ENCODE measurements around the gene NT5DC2.

The NT5DC2 gene

DNA sequence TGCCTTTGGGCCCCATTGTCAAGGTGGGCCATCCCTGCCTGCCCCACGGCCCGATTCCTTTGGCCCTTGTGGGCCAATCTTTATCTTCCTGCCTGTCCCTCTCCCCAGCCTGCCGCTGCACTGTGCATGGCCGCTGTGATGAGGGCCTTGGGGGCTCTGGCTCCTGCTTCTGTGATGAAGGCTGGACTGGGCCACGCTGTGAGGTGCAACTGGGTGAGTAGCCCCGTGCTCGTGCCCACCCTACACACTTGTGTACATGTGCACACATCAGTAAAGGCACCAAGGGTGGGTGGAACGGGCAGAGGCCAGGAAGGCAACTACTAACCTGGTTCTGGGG is 12.2 kb downstream of the NT5DC2 start:
- H3F3A ChIP-seq (ENCODE audit: low read depth), result no peaks in the 10 kb centered on the region
- no peak for TF ChIP-seq CTCF (conservative IDR thresholded peaks at IDR 0.05; ENCODE audit: low read length)
- no peak for TF ChIP-seq EZH2phosphoT487 (IDR thresholded peaks at IDR 0.05; ENCODE audit: borderline replicate concordance)
- no peaks in the 10 kb centered on the region for H3K79me2 ChIP-seq (ENCODE audit: insufficient read depth, low read length)
- H4K20me1 ChIP-seq (ENCODE audit: insufficient read depth, low read length, poor library complexity, severe bottlenecking), result no peaks in the 10 kb centered on the region
- no peaks in the 10 kb centered on the region for H3K9me3 ChIP-seq (ENCODE audit: insufficient read depth, low read depth, low read length)
- H2AFZ ChIP-seq (ENCODE audit: low read length), result no peak overlapping the region
- no peaks in the 10 kb centered on the region for H3K4me1 ChIP-seq (ENCODE audit: insufficient read depth, low read length, poor library complexity, severe bottlenecking)
- no peaks in the 10 kb centered on the region for H3K27me3 ChIP-seq (ENCODE audit: insufficient read depth, low read length, poor library complexity, severe bottlenecking)
- no peak overlapping the region for H3K4me2 ChIP-seq (ENCODE audit: low read depth, low read length, poor library complexity, severe bottlenecking)
- no peak overlapping the region for H3K9ac ChIP-seq (ENCODE audit: low read depth, low read length, poor library complexity, severe bottlenecking)
- H3K9me2 ChIP-seq (replicated peaks; ENCODE audit: low read depth, low read length), result no peaks in the 10 kb centered on the region
- no peak overlapping the region for H3K4me3 ChIP-seq (ENCODE audit: low read length, poor library complexity, severe bottlenecking)
- H3K36me3 ChIP-seq (ENCODE audit: insufficient read depth, low read length), result no peaks in the 10 kb centered on the region

DNA sequence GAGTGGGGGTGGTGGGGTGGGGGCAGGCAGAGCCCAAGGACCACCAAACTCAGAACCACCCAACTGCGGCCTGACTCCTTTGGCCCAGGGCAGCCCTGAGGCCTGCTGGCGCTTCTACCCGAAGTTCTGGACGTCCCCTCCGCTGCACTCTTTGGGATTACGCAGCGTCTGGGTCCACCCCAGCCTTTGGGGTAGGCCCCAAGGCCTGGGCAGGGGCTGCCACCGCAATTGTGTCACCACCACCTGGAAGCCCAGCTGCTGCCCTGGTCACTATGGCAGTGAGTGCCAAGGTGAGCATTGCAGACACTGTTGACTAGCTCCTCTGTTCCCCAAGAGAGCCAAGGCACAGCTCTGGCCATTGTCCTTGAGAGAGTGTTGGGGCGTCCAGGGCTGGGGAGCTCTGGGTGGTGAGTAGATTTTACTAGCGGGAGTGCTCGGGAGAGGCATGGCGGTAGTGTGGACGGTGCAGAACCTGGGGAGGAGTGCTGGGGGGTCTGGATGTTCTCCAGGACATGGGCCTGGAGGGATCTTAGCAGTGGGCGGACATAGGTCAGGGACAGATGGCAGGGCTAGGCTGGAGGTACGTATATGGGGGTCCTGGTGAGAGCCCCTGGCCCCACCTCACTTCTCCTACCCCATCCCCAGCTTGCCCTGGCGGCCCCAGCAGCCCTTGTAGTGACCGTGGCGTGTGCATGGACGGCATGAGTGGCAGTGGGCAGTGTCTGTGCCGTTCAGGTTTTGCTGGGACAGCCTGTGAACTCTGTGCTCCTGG is 12.8 kb downstream of the NT5DC2 start:
- Histone ChIP-seq H3K9me2 (replicated peaks; ENCODE audit: low read depth, low read length) (no peaks in the 10 kb centered on the region), H3K9me3 (ENCODE audit: insufficient read depth, low read depth, low read length) (no peaks in the 10 kb centered on the region), H4K20me1 (ENCODE audit: insufficient read depth, low read length, poor library complexity, severe bottlenecking) (no peaks in the 10 kb centered on the region), H3K4me3 (ENCODE audit: low read length, poor library complexity, severe bottlenecking) (no peak overlapping the region), H3K9ac (ENCODE audit: low read depth, low read length, poor library complexity, severe bottlenecking) (no peak overlapping the region), H2AFZ (ENCODE audit: low read length) (no peak overlapping the region), H3F3A (ENCODE audit: low read depth) (no peaks in the 10 kb centered on the region), H3K79me2 (ENCODE audit: insufficient read depth, low read length) (no peaks in the 10 kb centered on the region), H3K4me2 (ENCODE audit: low read depth, low read length, poor library complexity, severe bottlenecking) (no peak overlapping the region), H3K36me3 (ENCODE audit: insufficient read depth, low read length) (no peaks in the 10 kb centered on the region), H3K4me1 (ENCODE audit: insufficient read depth, low read length, poor library complexity, severe bottlenecking) (no peaks in the 10 kb centered on the region), H3K27me3 (ENCODE audit: insufficient read depth, low read length, poor library complexity, severe bottlenecking) (no peaks in the 10 kb centered on the region)
- TF ChIP-seq EZH2phosphoT487 (IDR thresholded peaks at IDR 0.05; ENCODE audit: borderline replicate concordance) (no peak), CTCF (conservative IDR thresholded peaks at IDR 0.05; ENCODE audit: low read length) (no peak)

GRCh38 chr3:52520141-52520667 is 13.5 kb downstream of the NT5DC2 start:
- H3F3A ChIP-seq (ENCODE audit: low read depth), result no peaks in the 10 kb centered on the region
- no peak overlapping the region for H2AFZ ChIP-seq (ENCODE audit: low read length)
- no peaks in the 10 kb centered on the region for H4K20me1 ChIP-seq (ENCODE audit: insufficient read depth, low read length, poor library complexity, severe bottlenecking)
- no peaks in the 10 kb centered on the region for H3K79me2 ChIP-seq (ENCODE audit: insufficient read depth, low read length)
- H3K27me3 ChIP-seq (ENCODE audit: insufficient read depth, low read length, poor library complexity, severe bottlenecking), result no peaks in the 10 kb centered on the region
- no peaks in the 10 kb centered on the region for H3K9me2 ChIP-seq (replicated peaks; ENCODE audit: low read depth, low read length)
- no peaks in the 10 kb centered on the region for H3K36me3 ChIP-seq (ENCODE audit: insufficient read depth, low read length)
- TF ChIP-seq EZH2phosphoT487 (IDR thresholded peaks at IDR 0.05; ENCODE audit: borderline replicate concordance) (no peak), CTCF (conservative IDR thresholded peaks at IDR 0.05; ENCODE audit: low read length) (no peak)
- no peak overlapping the region for H3K9ac ChIP-seq (ENCODE audit: low read depth, low read length, poor library complexity, severe bottlenecking)
- no peaks in the 10 kb centered on the region for H3K9me3 ChIP-seq (ENCODE audit: insufficient read depth, low read depth, low read length)
- H3K4me1 ChIP-seq (ENCODE audit: insufficient read depth, low read length, poor library complexity, severe bottlenecking), result no peaks in the 10 kb centered on the region
- H3K4me3 ChIP-seq (ENCODE audit: low read length, poor library complexity, severe bottlenecking), result no peak overlapping the region
- no peak overlapping the region for H3K4me2 ChIP-seq (ENCODE audit: low read depth, low read length, poor library complexity, severe bottlenecking)

Data from Loucy (cell line).